GM21786 (cell line): ENCODE data around the gene ZNG1C.
A peak's percentile ranks its signal among the peaks of the same experiment; 100 is the strongest.
"Not testable (repeated sequence)": the region's sequence is repeated elsewhere in the genome, so short reads cannot be mapped to it uniquely, and the experiment has no call there.

Source experiments
- ATAC-seq: cut with Tn5 transposase; IDR thresholded peaks from one replicate; pipeline ENCODE4 v1.9.1; 2021; ENCODE audit not compliant: unreplicated experiment

The ZNG1C gene

DNA sequence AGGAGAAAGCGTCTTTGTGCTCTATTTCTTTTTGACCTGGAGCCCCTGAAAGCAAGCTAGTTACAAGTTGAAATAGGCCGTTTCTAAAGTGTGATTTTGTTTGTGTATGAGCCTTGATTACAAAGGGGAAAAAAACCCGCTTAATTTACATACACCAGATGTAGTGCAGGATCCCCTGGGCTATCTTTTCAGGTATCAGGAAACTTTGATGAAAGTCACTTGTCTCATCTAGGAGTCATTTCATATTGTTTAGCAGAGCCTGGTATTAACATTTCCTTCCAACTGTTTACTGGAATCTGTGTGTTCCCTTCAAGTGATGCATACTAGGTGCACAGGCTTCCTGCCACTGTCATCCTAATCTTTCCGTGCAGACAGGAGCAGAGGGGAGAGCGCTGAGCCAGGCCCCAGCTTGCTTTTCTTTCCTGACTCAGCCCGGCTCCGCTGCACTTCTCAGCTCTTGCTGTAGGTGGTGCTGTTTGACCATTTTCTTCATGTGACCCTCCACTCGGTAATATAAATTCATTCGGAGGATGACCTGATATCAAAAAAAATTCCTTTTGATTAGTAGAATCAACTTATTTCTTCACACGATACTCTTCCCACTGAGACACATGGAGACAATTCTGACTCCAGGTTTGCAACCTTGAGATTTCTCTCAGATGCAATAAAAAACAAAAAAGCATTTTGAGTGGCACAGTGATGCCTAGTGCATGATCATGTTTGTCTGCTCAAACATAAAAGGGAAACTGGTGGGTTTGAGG, 100.7 kb downstream of the ZNG1C start:
- peak; percentile 76 for ATAC-seq

DNA sequence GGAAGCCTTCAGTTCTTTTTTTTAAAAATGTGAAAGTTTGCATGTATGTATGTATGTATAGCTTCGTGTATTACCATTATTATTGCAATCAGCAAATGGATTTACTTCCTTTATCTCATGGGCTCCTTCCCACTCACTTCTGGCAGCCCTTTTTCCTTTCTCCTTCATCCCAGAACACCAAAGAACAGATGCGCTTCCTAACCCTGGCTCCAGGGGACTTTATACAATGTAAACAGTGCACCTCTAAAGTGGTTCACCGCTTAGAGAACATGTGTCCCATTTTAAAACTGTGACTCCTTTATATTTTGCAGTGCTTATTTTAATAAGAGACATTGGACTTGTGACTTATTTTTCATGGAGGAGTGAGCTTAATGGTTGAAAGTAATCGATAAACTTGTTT, 101.5 kb downstream of the ZNG1C start:
- ATAC-seq = not testable (repeated sequence)

GRCh38 chr9:68343992-68344391, 102.2 kb downstream of the ZNG1C start:
- ATAC-seq = not testable (repeated sequence)
